A549 (cell line): ENCODE data around the gene YPEL4. TPM values are rescaled to one million over a fixed set of nuclear protein-coding genes. Genes with fewer than 3 reads are reported as not detected.

ENCODE experiments used
- ATAC-seq, 2 experiments: fragments of 200-7000 bp in 1 of 2; fragments of >200 bp in 1 of 2; cut with Nextera tagmentation in 1 of 2; cut with Tn5 transposase in 1 of 2; 3 replicates each; pipeline versions ENCODE4 v1.8.0 to v1.9.1; 2018 to 2020; ENCODE audit warnings: mild to moderate bottlenecking in 1 of 2, moderate library complexity in 1 of 2
- CTCF ChIA-PET: fragments of 300-600 bp; sonication (Branson Sonifier 250); formaldehyde crosslinking; extraction: SDS; loops from one replicate; lab custom pipeline; 2021; ENCODE audit warnings: antibody characterized with exemption, inconsistent platforms; lab: Yijun Ruan, JAX
- POLR2A ChIA-PET: fragments of 350-600 bp; formaldehyde crosslinking; extraction: SDS; loops from one replicate; lab custom pipeline; 2021; ENCODE audit warnings: antibody characterized with exemption, inconsistent platforms; lab: Yijun Ruan, JAX
- DNase-seq, 2 experiments: peaks; one replicate each; pipeline versions ENCODE4 v3.0.0 to v3.0.0-alpha.2; 2011 to 2016; ENCODE audit warnings: low read depth in 1 of 2, low spot score in 1 of 2
- FAIRE-seq: peaks from 2 replicates; lab custom pipeline; 2011; peaks lifted over from hg19 to GRCh38; lab: Jason Lieb, UNC
- H3K27ac ChIP-seq, 2 experiments: fragments of >200 bp; sonication (Bioruptor Twin); formaldehyde crosslinking; 3 replicates each; pipeline ENCODE4 v1.5.1; 2016 to 2017
- H3K4me1 ChIP-seq: fragments of >200 bp; sonication (Bioruptor Twin); formaldehyde crosslinking; 3 replicates; pipeline ENCODE4 v1.6.1; 2016
- H3K4me2 ChIP-seq: fragments of >200 bp; sonication (Bioruptor Twin); formaldehyde crosslinking; 3 replicates; pipeline ENCODE4 v1.6.1; 2016
- H3K4me3 ChIP-seq: fragments of >200 bp; sonication (Bioruptor Twin); formaldehyde crosslinking; 3 replicates; pipeline ENCODE4 v1.5.1; 2016
- H3K9me3 ChIP-seq: fragments of >200 bp; sonication (Bioruptor Twin); formaldehyde crosslinking; 3 replicates; pipeline ENCODE4 v1.6.1; 2016
- CBX8 ChIP-seq: fragments of 200-600 bp; sonication (generic); IDR thresholded peaks from 2 replicates; pipeline ENCODE4 v1.6.1; 2016
- EHF ChIP-seq: fragments of 250-450 bp; sonication (Bioruptor Pico); IDR thresholded peaks from 2 replicates; pipeline ENCODE4 v1.5.0; 2020; ENCODE audit warnings: mild to moderate bottlenecking
- FOSB ChIP-seq: fragments of 250-450 bp; sonication (Bioruptor Pico); IDR thresholded peaks from 2 replicates; pipeline ENCODE4 v1.5.0; 2020; ENCODE audit warnings: mild to moderate bottlenecking, moderate library complexity
- FOXS1 ChIP-seq: fragments of 250-450 bp; sonication (Bioruptor Pico); IDR thresholded peaks from 2 replicates; pipeline ENCODE4 v1.5.0; 2020; ENCODE audit warnings: mild to moderate bottlenecking, moderate library complexity
- HEYL ChIP-seq: fragments of 250-450 bp; sonication (Bioruptor Pico); IDR thresholded peaks from 2 replicates; pipeline ENCODE4 v1.8.0; 2021; ENCODE audit warnings: mild to moderate bottlenecking, moderate library complexity
- HOXB13 ChIP-seq: fragments of 250-450 bp; sonication (Bioruptor Pico); IDR thresholded peaks from 2 replicates; pipeline ENCODE4 v1.5.0; 2020; ENCODE audit warnings: low read depth, mild to moderate bottlenecking, moderate library complexity
- JUN ChIP-seq, 2 experiments: fragments of >200 bp; sonication (Bioruptor Twin); formaldehyde crosslinking; IDR thresholded peaks; 2 replicates in 1 of 2; 3 replicates in 1 of 2; pipeline ENCODE4 v1.6.1; 2016 to 2017
- KDM1A ChIP-seq: fragments of 200-600 bp; sonication (generic); IDR thresholded peaks from 2 replicates; pipeline ENCODE4 v1.6.1; 2016; ENCODE audit warnings: low read depth, mild to moderate bottlenecking
- MAZ ChIP-seq: fragments of 150-350 bp; IDR thresholded peaks from 2 replicates; pipeline ENCODE4 v1.6.1; 2014; ENCODE audit warnings: antibody characterized with exemption, low read depth, low read length, borderline replicate concordance
- MYC ChIP-seq: IDR thresholded peaks from 2 replicates; pipeline ENCODE4 v1.6.1; 2012; ENCODE audit warnings: mild to moderate bottlenecking, inconsistent platforms, low read length, improper control_type of control experiment, borderline replicate concordance
- PHF8 ChIP-seq: fragments of 200-600 bp; sonication (generic); IDR thresholded peaks from 2 replicates; pipeline ENCODE4 v1.6.1; 2016; ENCODE audit warnings: low read depth, mild to moderate bottlenecking, antibody characterized with exemption, moderate library complexity, borderline replicate concordance
- RAD21 ChIP-seq, 2 experiments: fragments of >200 bp in 1 of 2; sonication (Bioruptor Twin) in 1 of 2; formaldehyde crosslinking in 1 of 2; IDR thresholded peaks in 1 of 2; conservative IDR thresholded peaks in 1 of 2; 2 replicates in 1 of 2; 3 replicates in 1 of 2; pipeline ENCODE4 v1.6.1; 2012 to 2018; ENCODE audit warnings: inconsistent platforms in 1 of 2
- RCOR1 ChIP-seq: fragments of 150-350 bp; IDR thresholded peaks from 2 replicates; pipeline ENCODE4 v1.6.1; 2014; ENCODE audit warnings: antibody characterized with exemption, low read length, low read depth
- RNF2 ChIP-seq: fragments of 200-600 bp; sonication (generic); IDR thresholded peaks from 2 replicates; pipeline ENCODE4 v1.6.1; 2016; ENCODE audit warnings: low read depth, mild to moderate bottlenecking, antibody characterized with exemption, moderate library complexity, borderline replicate concordance
- SREBF2 ChIP-seq: fragments of 450-650 bp; IDR thresholded peaks from 2 replicates; pipeline ENCODE4 v1.6.1; 2014; ENCODE audit warnings: mild to moderate bottlenecking, moderate library complexity
- ZC3H11A ChIP-seq: fragments of 450-650 bp; IDR thresholded peaks from 2 replicates; pipeline ENCODE4 v1.6.1; 2014; ENCODE audit warnings: antibody characterized with exemption, mild to moderate bottlenecking
- ZNF302 ChIP-seq: fragments of 250-450 bp; sonication (Bioruptor Pico); IDR thresholded peaks from 2 replicates; pipeline ENCODE4 v1.9.0; 2021; ENCODE audit warnings: inconsistent platforms, mild to moderate bottlenecking, moderate library complexity
- WGBS: methylation state at CpG from one replicate; pipeline ENCODE4 v1.1.6; 2017; ENCODE audit errors: missing lambda C conversion rate; 5-methylcytosine and 5-hydroxymethylcytosine counted together
- polyA plus RNA-seq, 4 experiments: library from polyadenylated mRNA; depleted of rRNA in 3 of 4; stranded (reverse); fragments of >200 nt; fragmentation: RNase III in 1 of 4; extraction: RNeasy Plus Mini Kit Qiagen cat#74134 plus additional on column Dnase treatment in 1 of 4; gene quantifications; 2 replicates in 3 of 4; 3 replicates in 1 of 4; pipeline ENCODE4 v1.2.3, GENCODE V29; 2011 to 2017
- TF ChIP-seq, protein P1 (sequence below): fragments of 200-600 bp; sonication (generic); IDR thresholded peaks from 2 replicates; pipeline ENCODE4 v1.6.1; 2016; ENCODE audit warnings: antibody characterized with exemption, mild to moderate bottlenecking, moderate library complexity
- TF ChIP-seq, protein P2 (sequence below): IDR thresholded peaks from 2 replicates; pipeline ENCODE4 v1.6.1; 2012; ENCODE audit warnings: low read depth, borderline replicate concordance
- TF ChIP-seq, protein P3 (sequence below): fragments of >200 bp; sonication (Bioruptor Twin); formaldehyde crosslinking; IDR thresholded peaks from 3 replicates; pipeline ENCODE4 v1.6.1; 2016
- TF ChIP-seq, protein P4 (sequence below): IDR thresholded peaks from 2 replicates; pipeline ENCODE4 v1.6.1; 2012
- TF ChIP-seq, protein P5 (sequence below): fragments of >200 bp; sonication (Bioruptor Twin); formaldehyde crosslinking; IDR thresholded peaks from 2 replicates; pipeline ENCODE4 v1.6.1; 2016
- TF ChIP-seq, protein P6 (sequence below): fragments of 150-350 bp; IDR thresholded peaks from 2 replicates; pipeline ENCODE4 v1.6.1; 2014; ENCODE audit warnings: low read depth, mild to moderate bottlenecking, low read length
- TF ChIP-seq, protein P7 (sequence below): fragments of 250-450 bp; sonication (Bioruptor Pico); IDR thresholded peaks from 2 replicates; pipeline ENCODE4 v1.5.0; 2021; ENCODE audit warnings: mild to moderate bottlenecking, moderate library complexity, borderline replicate concordance
- TF ChIP-seq, protein P8 (sequence below): fragments of >200 bp; sonication (Bioruptor Twin); formaldehyde crosslinking; IDR thresholded peaks from 3 replicates; pipeline ENCODE4 v1.5.1; 2016
- TF ChIP-seq, protein P9 (sequence below): fragments of 450-650 bp; IDR thresholded peaks from 2 replicates; pipeline ENCODE4 v1.6.1; 2014; ENCODE audit warnings: antibody characterized with exemption

YPEL4 gene
- polyA plus RNA-seq, 2 of the 4 experiments (the other 2 are of a cell fraction) = 0.04 to 0.06 TPM

DNA sequence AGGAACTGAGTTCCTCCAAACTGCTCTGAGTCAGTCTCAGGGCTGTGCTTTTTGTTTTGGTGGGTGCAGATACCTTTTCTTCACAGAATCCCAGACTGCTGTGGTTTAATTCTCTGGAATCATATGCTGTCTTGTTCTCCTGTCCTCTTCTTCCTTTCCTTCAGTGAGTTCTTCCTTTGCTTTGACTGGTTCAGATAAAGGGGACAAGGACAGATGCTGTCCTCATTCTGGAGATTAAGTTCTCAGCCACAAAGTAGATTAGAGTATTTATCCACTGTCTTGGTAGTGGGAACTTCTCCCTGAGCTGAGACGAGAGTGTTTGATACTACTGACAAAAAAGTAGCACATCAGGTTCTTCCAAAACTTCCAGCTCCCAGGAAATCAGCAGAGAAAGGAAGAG is 31.5 kb upstream of the YPEL4 start:
- H3K4me2 ChIP-seq = no peak overlapping the region
- FAIRE-seq (no peak), ATAC-seq (no peak), DNase-seq (no peak)
- TF ChIP-seq PHF8 = no peak
- no peak for TF ChIP-seq EHF (CRISPR knock-in tag)
- TF ChIP-seq SREBF2 = no peak
- no peak for TF ChIP-seq RAD21 (conservative IDR thresholded peaks at IDR 0.05 in 1 of 2, IDR thresholded peaks at IDR 0.05 in 1 of 2)
- TF ChIP-seq, protein P1, sequence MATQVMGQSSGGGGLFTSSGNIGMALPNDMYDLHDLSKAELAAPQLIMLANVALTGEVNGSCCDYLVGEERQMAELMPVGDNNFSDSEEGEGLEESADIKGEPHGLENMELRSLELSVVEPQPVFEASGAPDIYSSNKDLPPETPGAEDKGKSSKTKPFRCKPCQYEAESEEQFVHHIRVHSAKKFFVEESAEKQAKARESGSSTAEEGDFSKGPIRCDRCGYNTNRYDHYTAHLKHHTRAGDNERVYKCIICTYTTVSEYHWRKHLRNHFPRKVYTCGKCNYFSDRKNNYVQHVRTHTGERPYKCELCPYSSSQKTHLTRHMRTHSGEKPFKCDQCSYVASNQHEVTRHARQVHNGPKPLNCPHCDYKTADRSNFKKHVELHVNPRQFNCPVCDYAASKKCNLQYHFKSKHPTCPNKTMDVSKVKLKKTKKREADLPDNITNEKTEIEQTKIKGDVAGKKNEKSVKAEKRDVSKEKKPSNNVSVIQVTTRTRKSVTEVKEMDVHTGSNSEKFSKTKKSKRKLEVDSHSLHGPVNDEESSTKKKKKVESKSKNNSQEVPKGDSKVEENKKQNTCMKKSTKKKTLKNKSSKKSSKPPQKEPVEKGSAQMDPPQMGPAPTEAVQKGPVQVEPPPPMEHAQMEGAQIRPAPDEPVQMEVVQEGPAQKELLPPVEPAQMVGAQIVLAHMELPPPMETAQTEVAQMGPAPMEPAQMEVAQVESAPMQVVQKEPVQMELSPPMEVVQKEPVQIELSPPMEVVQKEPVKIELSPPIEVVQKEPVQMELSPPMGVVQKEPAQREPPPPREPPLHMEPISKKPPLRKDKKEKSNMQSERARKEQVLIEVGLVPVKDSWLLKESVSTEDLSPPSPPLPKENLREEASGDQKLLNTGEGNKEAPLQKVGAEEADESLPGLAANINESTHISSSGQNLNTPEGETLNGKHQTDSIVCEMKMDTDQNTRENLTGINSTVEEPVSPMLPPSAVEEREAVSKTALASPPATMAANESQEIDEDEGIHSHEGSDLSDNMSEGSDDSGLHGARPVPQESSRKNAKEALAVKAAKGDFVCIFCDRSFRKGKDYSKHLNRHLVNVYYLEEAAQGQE = no peak
- TF ChIP-seq JUN (IDR thresholded peaks at IDR 0.05) = no peak
- TF ChIP-seq ZC3H11A = no peak
- TF ChIP-seq FOXS1 (CRISPR knock-in tag) = no peak
- TF ChIP-seq, protein P2, sequence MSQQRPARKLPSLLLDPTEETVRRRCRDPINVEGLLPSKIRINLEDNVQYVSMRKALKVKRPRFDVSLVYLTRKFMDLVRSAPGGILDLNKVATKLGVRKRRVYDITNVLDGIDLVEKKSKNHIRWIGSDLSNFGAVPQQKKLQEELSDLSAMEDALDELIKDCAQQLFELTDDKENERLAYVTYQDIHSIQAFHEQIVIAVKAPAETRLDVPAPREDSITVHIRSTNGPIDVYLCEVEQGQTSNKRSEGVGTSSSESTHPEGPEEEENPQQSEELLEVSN = no peak
- TF ChIP-seq HOXB13 (CRISPR knock-in tag) = no peak
- no peak for TF ChIP-seq FOSB (CRISPR knock-in tag)
- TF ChIP-seq HEYL = no peak
- TF ChIP-seq, protein P3, sequence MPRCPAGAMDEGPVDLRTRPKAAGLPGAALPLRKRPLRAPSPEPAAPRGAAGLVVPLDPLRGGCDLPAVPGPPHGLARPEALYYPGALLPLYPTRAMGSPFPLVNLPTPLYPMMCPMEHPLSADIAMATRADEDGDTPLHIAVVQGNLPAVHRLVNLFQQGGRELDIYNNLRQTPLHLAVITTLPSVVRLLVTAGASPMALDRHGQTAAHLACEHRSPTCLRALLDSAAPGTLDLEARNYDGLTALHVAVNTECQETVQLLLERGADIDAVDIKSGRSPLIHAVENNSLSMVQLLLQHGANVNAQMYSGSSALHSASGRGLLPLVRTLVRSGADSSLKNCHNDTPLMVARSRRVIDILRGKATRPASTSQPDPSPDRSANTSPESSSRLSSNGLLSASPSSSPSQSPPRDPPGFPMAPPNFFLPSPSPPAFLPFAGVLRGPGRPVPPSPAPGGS = no peak
- TF ChIP-seq MYC = no peak
- ChIA-PET POLR2A (no interaction called here), CTCF (no interaction called here)
- WGBS = 100% methylated on average over 1 of the region's 1 CpG
- no peak overlapping the region for H3K4me3 ChIP-seq
- no peaks in the 10 kb centered on the region for H3K9me3 ChIP-seq
- H3K4me1 ChIP-seq = 0 out of 3 replicates have a peak, but pooled peaks cover 4% of the 10 kb centered on the region
- no peak overlapping the region for H3K27ac ChIP-seq

DNA sequence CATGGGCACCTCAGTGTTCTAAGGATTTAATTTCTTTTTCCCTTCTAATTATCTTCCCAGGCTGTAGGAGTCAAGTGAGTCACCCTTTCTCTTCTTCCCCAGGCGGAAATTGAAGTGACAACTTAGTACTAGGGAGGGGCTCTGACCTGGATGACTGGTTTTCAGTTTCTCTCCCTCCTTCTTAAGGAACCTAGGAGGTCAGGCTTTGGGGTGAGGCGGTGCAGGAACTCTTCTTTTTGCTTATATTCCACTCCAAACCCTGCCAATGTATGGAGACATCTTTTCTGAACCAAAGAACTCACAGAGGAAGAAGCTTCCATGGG is 30.8 kb upstream of the YPEL4 start:
- ChIA-PET POLR2A (no interaction called here), CTCF (no interaction called here)
- Histone ChIP-seq H3K4me2 (no peak overlapping the region), H3K27ac (no peak overlapping the region), H3K9me3 (no peaks in the 10 kb centered on the region), H3K4me1 (0 out of 3 replicates have a peak, but pooled peaks cover 4% of the 10 kb centered on the region), H3K4me3 (no peak overlapping the region)
- DNase-seq (no peak), FAIRE-seq (no peak), ATAC-seq (no peak)
- WGBS = 75% methylated on average over 2 of the region's 2 CpGs
- TF ChIP-seq CBX8 (no peak), RNF2 (no peak), RAD21 (conservative IDR thresholded peaks at IDR 0.05 in 1 of 2, IDR thresholded peaks at IDR 0.05 in 1 of 2) (no peak), RCOR1 (no peak), SREBF2 (no peak), ZNF302 (CRISPR knock-in tag) (no peak), MYC (no peak), KDM1A (no peak), MAZ (no peak)
- TF ChIP-seq, protein P4, sequence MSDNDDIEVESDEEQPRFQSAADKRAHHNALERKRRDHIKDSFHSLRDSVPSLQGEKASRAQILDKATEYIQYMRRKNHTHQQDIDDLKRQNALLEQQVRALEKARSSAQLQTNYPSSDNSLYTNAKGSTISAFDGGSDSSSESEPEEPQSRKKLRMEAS = no peak
- TF ChIP-seq, protein P5, sequence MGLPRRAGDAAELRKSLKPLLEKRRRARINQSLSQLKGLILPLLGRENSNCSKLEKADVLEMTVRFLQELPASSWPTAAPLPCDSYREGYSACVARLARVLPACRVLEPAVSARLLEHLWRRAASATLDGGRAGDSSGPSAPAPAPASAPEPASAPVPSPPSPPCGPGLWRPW = no peak
- TF ChIP-seq, protein P6, sequence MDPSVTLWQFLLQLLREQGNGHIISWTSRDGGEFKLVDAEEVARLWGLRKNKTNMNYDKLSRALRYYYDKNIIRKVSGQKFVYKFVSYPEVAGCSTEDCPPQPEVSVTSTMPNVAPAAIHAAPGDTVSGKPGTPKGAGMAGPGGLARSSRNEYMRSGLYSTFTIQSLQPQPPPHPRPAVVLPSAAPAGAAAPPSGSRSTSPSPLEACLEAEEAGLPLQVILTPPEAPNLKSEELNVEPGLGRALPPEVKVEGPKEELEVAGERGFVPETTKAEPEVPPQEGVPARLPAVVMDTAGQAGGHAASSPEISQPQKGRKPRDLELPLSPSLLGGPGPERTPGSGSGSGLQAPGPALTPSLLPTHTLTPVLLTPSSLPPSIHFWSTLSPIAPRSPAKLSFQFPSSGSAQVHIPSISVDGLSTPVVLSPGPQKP = no peak
- TF ChIP-seq, protein P7, sequence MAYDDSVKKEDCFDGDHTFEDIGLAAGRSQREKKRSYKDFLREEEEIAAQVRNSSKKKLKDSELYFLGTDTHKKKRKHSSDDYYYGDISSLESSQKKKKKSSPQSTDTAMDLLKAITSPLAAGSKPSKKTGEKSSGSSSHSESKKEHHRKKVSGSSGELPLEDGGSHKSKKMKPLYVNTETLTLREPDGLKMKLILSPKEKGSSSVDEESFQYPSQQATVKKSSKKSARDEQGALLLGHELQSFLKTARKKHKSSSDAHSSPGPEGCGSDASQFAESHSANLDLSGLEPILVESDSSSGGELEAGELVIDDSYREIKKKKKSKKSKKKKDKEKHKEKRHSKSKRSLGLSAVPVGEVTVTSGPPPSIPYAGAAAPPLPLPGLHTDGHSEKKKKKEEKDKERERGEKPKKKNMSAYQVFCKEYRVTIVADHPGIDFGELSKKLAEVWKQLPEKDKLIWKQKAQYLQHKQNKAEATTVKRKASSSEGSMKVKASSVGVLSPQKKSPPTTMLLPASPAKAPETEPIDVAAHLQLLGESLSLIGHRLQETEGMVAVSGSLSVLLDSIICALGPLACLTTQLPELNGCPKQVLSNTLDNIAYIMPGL (CRISPR knock-in tag) = no peak
- TF ChIP-seq, protein P8, sequence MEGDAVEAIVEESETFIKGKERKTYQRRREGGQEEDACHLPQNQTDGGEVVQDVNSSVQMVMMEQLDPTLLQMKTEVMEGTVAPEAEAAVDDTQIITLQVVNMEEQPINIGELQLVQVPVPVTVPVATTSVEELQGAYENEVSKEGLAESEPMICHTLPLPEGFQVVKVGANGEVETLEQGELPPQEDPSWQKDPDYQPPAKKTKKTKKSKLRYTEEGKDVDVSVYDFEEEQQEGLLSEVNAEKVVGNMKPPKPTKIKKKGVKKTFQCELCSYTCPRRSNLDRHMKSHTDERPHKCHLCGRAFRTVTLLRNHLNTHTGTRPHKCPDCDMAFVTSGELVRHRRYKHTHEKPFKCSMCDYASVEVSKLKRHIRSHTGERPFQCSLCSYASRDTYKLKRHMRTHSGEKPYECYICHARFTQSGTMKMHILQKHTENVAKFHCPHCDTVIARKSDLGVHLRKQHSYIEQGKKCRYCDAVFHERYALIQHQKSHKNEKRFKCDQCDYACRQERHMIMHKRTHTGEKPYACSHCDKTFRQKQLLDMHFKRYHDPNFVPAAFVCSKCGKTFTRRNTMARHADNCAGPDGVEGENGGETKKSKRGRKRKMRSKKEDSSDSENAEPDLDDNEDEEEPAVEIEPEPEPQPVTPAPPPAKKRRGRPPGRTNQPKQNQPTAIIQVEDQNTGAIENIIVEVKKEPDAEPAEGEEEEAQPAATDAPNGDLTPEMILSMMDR = no peak
- TF ChIP-seq, protein P9, sequence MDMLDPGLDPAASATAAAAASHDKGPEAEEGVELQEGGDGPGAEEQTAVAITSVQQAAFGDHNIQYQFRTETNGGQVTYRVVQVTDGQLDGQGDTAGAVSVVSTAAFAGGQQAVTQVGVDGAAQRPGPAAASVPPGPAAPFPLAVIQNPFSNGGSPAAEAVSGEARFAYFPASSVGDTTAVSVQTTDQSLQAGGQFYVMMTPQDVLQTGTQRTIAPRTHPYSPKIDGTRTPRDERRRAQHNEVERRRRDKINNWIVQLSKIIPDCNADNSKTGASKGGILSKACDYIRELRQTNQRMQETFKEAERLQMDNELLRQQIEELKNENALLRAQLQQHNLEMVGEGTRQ = no peak
